Heart left ventricle (tissue), 16 donors: ENCODE data around the gene ZDHHC11. TPM values are rescaled to one million over a fixed set of nuclear protein-coding genes. Genes with fewer than 3 reads are reported as not detected.
A peak's percentile ranks its signal among the peaks of the same experiment; 100 is the strongest.

Experiments
- ATAC-seq, 4 donors: fragments of 200-7000 bp; cut with Tn5 transposase; one replicate each; pipeline ENCODE4 v1.9.1; 2020 to 2022; ENCODE audit warnings: moderate library complexity in 4 of 4, mild to moderate bottlenecking in 3 of 4, moderate number of reproducible peaks in 1 of 4
- DNase-seq, 5 donors: peaks; one replicate each; pipeline ENCODE4 v3.0.0-alpha.2; 2020
- H3K27ac ChIP-seq, 12 donors: fragments of 200-600 bp; sonication (generic) in 4 of 12; one replicate each; pipeline versions ENCODE4 v1.5.0 to v1.8.0; 2016 to 2022; ENCODE audit warnings: mild to moderate bottlenecking in 2 of 12
- H3K27me3 ChIP-seq, 9 donors: fragments of 200-600 bp; sonication (generic) in 2 of 9; one replicate each; pipeline versions ENCODE4 v1.5.1 to v1.8.0; 2016 to 2022; ENCODE audit warnings: mild to moderate bottlenecking in 3 of 9
- H3K36me3 ChIP-seq, 9 donors: fragments of 200-600 bp; sonication (generic) in 2 of 9; one replicate each; pipeline versions ENCODE4 v1.5.0 to v1.8.0; 2018 to 2022; ENCODE audit warnings: mild to moderate bottlenecking in 2 of 9
- H3K4me1 ChIP-seq, 12 donors: fragments of 200-600 bp; sonication (generic) in 4 of 12; one replicate each; pipeline versions ENCODE4 v1.5.0 to v1.8.0; 2016 to 2022; ENCODE audit warnings: mild to moderate bottlenecking in 3 of 12
- H3K4me3 ChIP-seq, 12 donors: fragments of 200-600 bp; sonication (generic) in 4 of 12; one replicate each; pipeline versions ENCODE4 v1.5.0 to v1.8.0; 2017 to 2022; ENCODE audit warnings: mild to moderate bottlenecking in 9 of 12, moderate library complexity in 4 of 12
- H3K9me3 ChIP-seq, 12 donors: fragments of 200-600 bp; sonication (generic) in 4 of 12; one replicate each; pipeline versions ENCODE4 v1.5.0 to v1.8.0; 2016 to 2022; ENCODE audit warnings: mild to moderate bottlenecking in 1 of 12
- POLR2A ChIP-seq, 2 donors: fragments of 450-650 bp; IDR thresholded peaks; one replicate each; pipeline ENCODE4 v1.6.1; 2017; ENCODE audit warnings: antibody characterized with exemption in 2 of 2, mild to moderate bottlenecking in 2 of 2, moderate library complexity in 2 of 2
- WGBS, 4 donors: extraction: QIAGEN DNeasy Blood & Tissue Kit in 2 of 4; methylation state at CpG; one replicate each; pipeline versions ENCODE4 v1.1.5 to v1.1.7; 2013 to 2018; 5-methylcytosine and 5-hydroxymethylcytosine counted together
- intact Hi-C, 10 donors: fragments of 100-400 bp; cut with DNase I; formaldehyde crosslinking; loops; one replicate each; pipeline versions ENCODE4 v1.11.1 to v1.14.2; 2022
- polyA plus RNA-seq, 2 donors: library from polyadenylated mRNA; stranded (reverse); fragments of 200-250 nt; gene quantifications; one replicate each; pipeline ENCODE4 v1.2.3, GENCODE V29; 2013
- total RNA-seq, 9 donors: library from RNA; depleted of rRNA in 2 of 9; stranded (reverse); fragments of >200 nt in 2 of 9; fragmentation: NEBNext Ultra II Directional in 3 of 9; extraction: Animal tissue kit (Norgen Biotek cat#: 25700) in 3 of 9; gene quantifications; one replicate each; pipeline versions ENCODE4 v1.1.0 to v1.2.4, GENCODE V29; 2016 to 2023
- TF ChIP-seq, protein P1 (sequence below), 12 donors: fragments of 200-600 bp; sonication (generic) in 4 of 12; IDR thresholded peaks; one replicate each; pipeline versions ENCODE4 v1.5.0 to v1.8.0; 2018 to 2022; ENCODE audit warnings: antibody characterized with exemption in 12 of 12, mild to moderate bottlenecking in 5 of 12
- donor health status: ischemic (EF 13 %, LVEDD 7.1; RV severe dilation, severe dysfunction).
- donor health status: healthy with polysubstance abuse.
- donor health status: DM: no; HTN: yes; CAD: no.
- donor health status: DM: no; HTN: no; CAD: no.
- donor health status: ischemic (EF 25% LVEDD 6.9; RV normal size, moderate dysfunction).
- donor health status: ischemic (EF 25% LVEDD 5.7; RV mildly dilated, moderate dysfunction).
- donor health status: healthy.
- donor health status: DM: yes; HTN: yes; CAD: no.
- donor health status: ischemic (EF 35%, LVEDD 5.7; RV mildly dilated, moderate dysfunction).
- donor health status: nonischemic (EF 11% LVEDD 7.7; RV severe dilation, severe dysfunction).
- donor health status: DM: yes; HTN: yes; CAD: no.
- donor health status: PGD.
- donor health status: ischemic (EF 29% LVEDD 5.4; RV normal size, mild dysfunction).
- donor health status: nonischemic (EF 23%, LVEDD 6.1; RV moderate dilation, normal function).

ZDHHC11 gene
- total and polyA plus RNA-seq, 11 donors, result 6.3 to 25.0 (median 10.8) TPM

DNA sequence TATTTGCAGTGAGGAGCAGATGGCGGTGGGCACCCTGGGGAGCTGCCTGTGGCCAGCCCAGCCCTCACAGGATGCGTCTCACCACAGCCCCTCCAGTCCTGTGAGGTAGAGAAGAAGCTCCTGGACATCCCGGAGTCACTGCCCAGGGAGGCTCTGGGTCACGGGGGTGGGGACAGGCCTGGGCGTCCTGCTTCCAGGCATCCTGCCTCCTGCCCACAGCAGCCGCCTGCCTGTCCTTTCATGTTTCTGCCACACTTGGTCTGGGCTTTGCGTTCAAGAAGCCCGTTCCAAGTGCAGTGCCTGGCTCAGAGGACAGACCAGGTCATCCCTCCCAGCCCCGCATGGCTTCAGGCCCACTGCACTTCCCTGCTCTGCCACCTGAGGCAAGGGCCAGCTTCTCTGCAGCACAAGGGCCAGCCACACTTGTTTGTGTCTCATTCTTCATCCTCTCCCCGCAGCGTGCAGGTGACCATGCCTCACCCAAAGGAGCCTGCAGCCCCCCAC is 104.5 kb downstream of the ZDHHC11 start:
- intact Hi-C loops, result loop anchor here in 2 of 10 donors (5.0 kb wide), 1 partner anchor 96 kb away; no protein-coding TSS in a partner anchor
- DNase-seq (peak in 3 of 5 donors; percentile 68 to 77 (median 68)), ATAC-seq (peak; percentile 45 to 87 (median 73))
- TF ChIP-seq, protein P1, sequence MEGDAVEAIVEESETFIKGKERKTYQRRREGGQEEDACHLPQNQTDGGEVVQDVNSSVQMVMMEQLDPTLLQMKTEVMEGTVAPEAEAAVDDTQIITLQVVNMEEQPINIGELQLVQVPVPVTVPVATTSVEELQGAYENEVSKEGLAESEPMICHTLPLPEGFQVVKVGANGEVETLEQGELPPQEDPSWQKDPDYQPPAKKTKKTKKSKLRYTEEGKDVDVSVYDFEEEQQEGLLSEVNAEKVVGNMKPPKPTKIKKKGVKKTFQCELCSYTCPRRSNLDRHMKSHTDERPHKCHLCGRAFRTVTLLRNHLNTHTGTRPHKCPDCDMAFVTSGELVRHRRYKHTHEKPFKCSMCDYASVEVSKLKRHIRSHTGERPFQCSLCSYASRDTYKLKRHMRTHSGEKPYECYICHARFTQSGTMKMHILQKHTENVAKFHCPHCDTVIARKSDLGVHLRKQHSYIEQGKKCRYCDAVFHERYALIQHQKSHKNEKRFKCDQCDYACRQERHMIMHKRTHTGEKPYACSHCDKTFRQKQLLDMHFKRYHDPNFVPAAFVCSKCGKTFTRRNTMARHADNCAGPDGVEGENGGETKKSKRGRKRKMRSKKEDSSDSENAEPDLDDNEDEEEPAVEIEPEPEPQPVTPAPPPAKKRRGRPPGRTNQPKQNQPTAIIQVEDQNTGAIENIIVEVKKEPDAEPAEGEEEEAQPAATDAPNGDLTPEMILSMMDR (IDR thresholded peaks at IDR 0.05), result peak in 6 of 12 donors; percentile 9 to 49 (median 34)
- TF ChIP-seq POLR2A (IDR thresholded peaks at IDR 0.05), result no peak
- Histone ChIP-seq H3K27me3 (no peaks in the 10 kb centered on the region), H3K4me3 (no peak overlapping the region), H3K36me3 (peaks cover 0 to 59% (median 0%) of the 10 kb centered on the region in 9 donors), H3K4me1 (peaks cover 0 to 12% (median 0%) of the 10 kb centered on the region in 12 donors), H3K27ac (peak overlapping the region in 5 of 12 donors; percentile 2 to 70 (median 53)), H3K9me3 (no peaks in the 10 kb centered on the region)
- WGBS, 4 donors, result 60 to 72% (median 64%) methylated on average over 5 to 11 of the region's 11 CpGs

Other genes starting within 250 kb of the ZDHHC11 start
- gene CEP72, start 238.6 kb downstream of the ZDHHC11 start, total RNA-seq, result 1 to 10 TPM in 7 of 9 donors, under 1 TPM in 2; 0.58 to 4.1 (median 1.5) TPM
- gene CEP72, start 238.6 kb downstream of the ZDHHC11 start, polyA plus RNA-seq, result 1 to 10 TPM; 1.6 to 1.7 TPM
- 10 to 100 TPM in 8 of 9 donors, 1 to 10 TPM in 1; 7.5 to 31.2 (median 15.8) TPM for gene TPPP, start 157.6 kb downstream of the ZDHHC11 start, total RNA-seq
- 10 to 100 TPM in 1 of 2 donors, 1 to 10 TPM in 1; 9.5 to 10.4 TPM for gene TPPP, start 157.6 kb downstream of the ZDHHC11 start, polyA plus RNA-seq
- 10 to 100 TPM in 5 of 9 donors, 1 to 10 TPM in 4; 5.1 to 26.5 (median 10.2) TPM for gene ZDHHC11B, start 66.3 kb downstream of the ZDHHC11 start, total RNA-seq
- gene ZDHHC11B, start 66.3 kb downstream of the ZDHHC11 start, polyA plus RNA-seq, result 1 to 10 TPM; 3.0 to 8.8 TPM
- 10 to 100 TPM; 17.9 to 32.1 (median 23.9) TPM for gene BRD9, start 41.8 kb upstream of the ZDHHC11 start, total RNA-seq
- gene BRD9, start 41.8 kb upstream of the ZDHHC11 start, polyA plus RNA-seq, result 10 to 100 TPM; 17.5 to 19.5 TPM
- gene TRIP13, start 41.9 kb upstream of the ZDHHC11 start, total RNA-seq, result 1 to 10 TPM in 2 of 9 donors, under 1 TPM in 7; 0.31 to 4.2 (median 0.49) TPM
- 1 to 10 TPM in 1 of 2 donors, under 1 TPM in 1; 0.19 to 1.8 TPM for gene TRIP13, start 41.9 kb upstream of the ZDHHC11 start, polyA plus RNA-seq
- 1 to 10 TPM in 6 of 9 donors, under 1 TPM in 3; 0.56 to 3.9 (median 1.6) TPM for gene NKD2, start 157.8 kb upstream of the ZDHHC11 start, total RNA-seq
- gene NKD2, start 157.8 kb upstream of the ZDHHC11 start, polyA plus RNA-seq, result 1 to 10 TPM; 2.6 to 6.6 TPM